Coronary artery (tissue), 2 donors: ENCODE measurements around the gene STXBP5.

Source experiments
- DNase-seq: peaks from one replicate; pipeline ENCODE4 v3.0.0-alpha.2; 2017; ENCODE audit warnings: low spot score
- H3K27ac ChIP-seq, 2 donors: fragments of 200-600 bp; sonication (generic); one replicate each; pipeline ENCODE4 v1.5.1; 2016 to 2019
- H3K4me3 ChIP-seq: fragments of 200-600 bp; sonication (generic); 2 replicates; pipeline ENCODE4 v1.5.1; 2016; ENCODE audit warnings: mild to moderate bottlenecking, moderate library complexity
- TF ChIP-seq, protein P1 (sequence below): fragments of 200-600 bp; sonication (generic); IDR thresholded peaks from one replicate; pipeline ENCODE4 v1.5.1; 2019; ENCODE audit warnings: antibody characterized with exemption

The STXBP5 gene

DNA sequence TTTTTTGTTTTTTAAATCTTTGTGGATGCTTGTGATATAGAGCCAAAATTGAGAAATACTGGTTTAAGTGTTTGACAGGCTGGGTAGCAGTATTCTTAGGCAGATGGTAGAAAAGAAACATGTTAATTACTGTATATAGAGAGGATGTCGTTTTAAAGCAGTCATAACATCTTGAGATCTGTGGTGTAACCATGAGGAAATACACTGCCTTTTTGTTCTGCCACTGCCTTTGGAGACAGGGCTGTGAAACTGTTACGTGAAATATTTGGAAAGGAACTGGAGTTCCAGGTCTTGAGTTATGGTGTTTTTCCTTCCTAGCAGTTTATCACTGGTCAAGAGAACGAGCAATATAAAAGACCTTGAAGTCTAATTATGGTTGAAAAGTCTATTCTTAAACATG is 19.5 kb downstream of the STXBP5 start:
- DNase-seq: no peak
- Histone ChIP-seq H3K4me3 (no peak overlapping the region), H3K27ac (no peak overlapping the region)
- TF ChIP-seq, protein P1, sequence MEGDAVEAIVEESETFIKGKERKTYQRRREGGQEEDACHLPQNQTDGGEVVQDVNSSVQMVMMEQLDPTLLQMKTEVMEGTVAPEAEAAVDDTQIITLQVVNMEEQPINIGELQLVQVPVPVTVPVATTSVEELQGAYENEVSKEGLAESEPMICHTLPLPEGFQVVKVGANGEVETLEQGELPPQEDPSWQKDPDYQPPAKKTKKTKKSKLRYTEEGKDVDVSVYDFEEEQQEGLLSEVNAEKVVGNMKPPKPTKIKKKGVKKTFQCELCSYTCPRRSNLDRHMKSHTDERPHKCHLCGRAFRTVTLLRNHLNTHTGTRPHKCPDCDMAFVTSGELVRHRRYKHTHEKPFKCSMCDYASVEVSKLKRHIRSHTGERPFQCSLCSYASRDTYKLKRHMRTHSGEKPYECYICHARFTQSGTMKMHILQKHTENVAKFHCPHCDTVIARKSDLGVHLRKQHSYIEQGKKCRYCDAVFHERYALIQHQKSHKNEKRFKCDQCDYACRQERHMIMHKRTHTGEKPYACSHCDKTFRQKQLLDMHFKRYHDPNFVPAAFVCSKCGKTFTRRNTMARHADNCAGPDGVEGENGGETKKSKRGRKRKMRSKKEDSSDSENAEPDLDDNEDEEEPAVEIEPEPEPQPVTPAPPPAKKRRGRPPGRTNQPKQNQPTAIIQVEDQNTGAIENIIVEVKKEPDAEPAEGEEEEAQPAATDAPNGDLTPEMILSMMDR: no peak

- H3K4me3 ChIP-seq: no peak overlapping the region
- no peak for DNase-seq
- TF ChIP-seq, protein P1: no peak
- no peak overlapping the region for H3K27ac ChIP-seq
Measured at GRCh38 chr6:147226163-147226724, 22.0 kb downstream of the STXBP5 start.

GRCh38 chr6:147226877-147227276 is 22.7 kb downstream of the STXBP5 start:
- no peak for DNase-seq

DNA sequence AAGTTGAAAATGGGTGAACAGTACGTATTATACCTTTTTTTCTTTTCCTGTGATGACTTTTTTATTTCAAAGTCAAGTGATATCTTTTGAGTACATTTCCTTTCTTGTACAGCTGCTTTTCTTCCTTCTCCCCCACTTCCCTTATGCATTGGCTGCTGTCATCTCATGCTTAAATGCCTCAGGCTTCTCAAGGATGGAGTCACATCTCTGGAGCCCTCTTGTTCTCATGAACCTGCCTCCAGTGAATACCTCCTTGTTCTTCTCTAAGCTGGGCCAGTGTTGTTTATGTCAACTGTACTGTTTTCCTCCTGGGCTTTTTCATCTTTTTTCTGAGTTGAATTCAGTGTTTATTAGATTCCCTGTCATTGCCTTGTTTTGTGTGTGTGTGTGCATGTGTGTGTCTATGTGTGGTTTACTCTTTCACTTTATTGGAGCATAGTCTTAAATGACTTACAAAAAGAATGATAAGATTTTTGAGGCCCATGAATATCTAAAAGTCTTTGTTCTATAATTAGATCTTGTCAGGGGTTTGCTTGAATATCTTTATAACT is 23.6 kb downstream of the STXBP5 start:
- Histone ChIP-seq H3K4me3 (no peak overlapping the region), H3K27ac (no peak overlapping the region)
- DNase-seq: no peak
- TF ChIP-seq, protein P1: no peak

More at GRCh38 chr6:147226877-147227276, 22.7 kb downstream of the STXBP5 start:
- H3K4me3 ChIP-seq: no peak overlapping the region
- H3K27ac ChIP-seq: no peak overlapping the region
- TF ChIP-seq, protein P1: no peak

GRCh38 chr6:147231589-147231988 is 27.4 kb downstream of the STXBP5 start:
- Histone ChIP-seq H3K4me3 (no peak overlapping the region), H3K27ac (no peak overlapping the region)
- DNase-seq: no peak
- TF ChIP-seq, protein P1: no peak

DNA sequence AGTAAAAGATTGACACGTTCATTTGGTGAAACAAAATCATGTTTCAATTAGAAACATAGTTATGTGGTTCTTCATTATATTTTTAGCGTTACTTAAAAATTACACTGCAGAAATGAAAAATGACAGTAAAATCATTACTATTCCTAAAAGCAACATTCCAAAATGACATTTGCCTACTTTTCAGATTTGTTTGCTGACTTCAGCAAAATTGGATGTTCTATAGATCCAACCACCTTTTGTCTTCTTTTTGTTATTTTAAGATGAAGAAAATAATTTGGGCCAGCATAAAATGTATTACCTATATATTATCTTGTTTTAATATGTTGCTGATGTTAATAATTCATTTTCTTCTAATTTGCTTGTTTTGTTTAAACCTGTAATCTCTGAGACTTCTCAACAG is 30.5 kb downstream of the STXBP5 start:
- no peak overlapping the region for H3K4me3 ChIP-seq
- TF ChIP-seq, protein P1: no peak
- no peak for DNase-seq
- no peak overlapping the region for H3K27ac ChIP-seq

DNA sequence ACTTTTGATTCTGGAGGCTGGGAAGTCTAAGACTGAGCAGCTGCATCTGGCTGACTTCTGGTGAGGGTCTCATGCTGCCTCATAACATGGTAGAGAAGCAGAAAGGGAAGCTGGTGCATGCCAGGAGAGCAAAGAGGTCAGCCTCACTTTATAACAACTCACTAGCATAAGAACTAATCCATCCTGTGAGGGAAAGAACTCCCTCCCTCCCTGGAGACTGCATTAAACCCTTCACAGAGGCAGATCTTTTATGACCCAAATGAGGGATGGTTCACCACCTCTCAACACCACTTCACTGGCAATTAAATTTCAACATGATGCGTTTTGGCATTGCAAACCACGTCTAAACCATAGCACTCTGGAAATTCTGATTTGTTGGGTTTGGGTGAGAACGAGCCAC is 33.9 kb downstream of the STXBP5 start:
- DNase-seq: no peak
- H3K27ac ChIP-seq: no peak overlapping the region
- H3K4me3 ChIP-seq: no peak overlapping the region
- TF ChIP-seq, protein P1: no peak
